Endothelial cell of umbilical vein (primary cell): ENCODE measurements around the gene MXI1.

Source experiments
- EZH2 ChIP-seq: IDR thresholded peaks from 2 replicates; pipeline ENCODE4 v1.6.1; 2012; ENCODE audit warnings: borderline replicate concordance, low read depth, mild to moderate bottlenecking, moderate library complexity, low read length, inconsistent platforms; ENCODE audit not compliant: severe bottlenecking
- GATA2 ChIP-seq: IDR thresholded peaks from 2 replicates; pipeline ENCODE4 v1.7.0; 2011; ENCODE audit warnings: low read depth, mild to moderate bottlenecking, moderate library complexity, mixed read lengths, low read length; ENCODE audit not compliant: insufficient read length, insufficient read depth
- JUN ChIP-seq: IDR thresholded peaks from 2 replicates; pipeline ENCODE4 v1.6.1; 2011; ENCODE audit warnings: borderline replicate concordance, low read depth; ENCODE audit not compliant: insufficient read length, insufficient read depth
- POLR2A ChIP-seq: IDR thresholded peaks from 2 replicates; pipeline ENCODE4 v1.6.1; 2012; ENCODE audit warnings: low read depth, mild to moderate bottlenecking, control low read depth, low read length
- POLR2AphosphoS5 ChIP-seq: IDR thresholded peaks from 2 replicates; pipeline ENCODE4 v1.6.1; 2012; ENCODE audit warnings: low read depth, mild to moderate bottlenecking, control low read depth, low read length, moderate library complexity; ENCODE audit not compliant: insufficient read depth
- TF ChIP-seq, protein P1 (sequence below), 2 donors: IDR thresholded peaks; 1 replicate in 1 of 2; 2 replicates in 1 of 2; pipeline ENCODE4 v1.5.1; 2011; ENCODE audit warnings: low read length in 2 of 2, mild to moderate bottlenecking in 2 of 2, moderate library complexity in 2 of 2, control low read depth in 1 of 2, inconsistent platforms in 1 of 2, low read depth in 1 of 2; ENCODE audit not compliant: insufficient read depth in 1 of 2; ENCODE audit errors: extremely low read depth in 1 of 2
- TF ChIP-seq, protein P2 (sequence below): IDR thresholded peaks from 2 replicates; pipeline ENCODE4 v1.6.1; 2011; ENCODE audit not compliant: insufficient read depth, insufficient read length

- TF ChIP-seq, protein P1, sequence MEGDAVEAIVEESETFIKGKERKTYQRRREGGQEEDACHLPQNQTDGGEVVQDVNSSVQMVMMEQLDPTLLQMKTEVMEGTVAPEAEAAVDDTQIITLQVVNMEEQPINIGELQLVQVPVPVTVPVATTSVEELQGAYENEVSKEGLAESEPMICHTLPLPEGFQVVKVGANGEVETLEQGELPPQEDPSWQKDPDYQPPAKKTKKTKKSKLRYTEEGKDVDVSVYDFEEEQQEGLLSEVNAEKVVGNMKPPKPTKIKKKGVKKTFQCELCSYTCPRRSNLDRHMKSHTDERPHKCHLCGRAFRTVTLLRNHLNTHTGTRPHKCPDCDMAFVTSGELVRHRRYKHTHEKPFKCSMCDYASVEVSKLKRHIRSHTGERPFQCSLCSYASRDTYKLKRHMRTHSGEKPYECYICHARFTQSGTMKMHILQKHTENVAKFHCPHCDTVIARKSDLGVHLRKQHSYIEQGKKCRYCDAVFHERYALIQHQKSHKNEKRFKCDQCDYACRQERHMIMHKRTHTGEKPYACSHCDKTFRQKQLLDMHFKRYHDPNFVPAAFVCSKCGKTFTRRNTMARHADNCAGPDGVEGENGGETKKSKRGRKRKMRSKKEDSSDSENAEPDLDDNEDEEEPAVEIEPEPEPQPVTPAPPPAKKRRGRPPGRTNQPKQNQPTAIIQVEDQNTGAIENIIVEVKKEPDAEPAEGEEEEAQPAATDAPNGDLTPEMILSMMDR (IDR thresholded peaks at IDR 0.05; ENCODE audit: extremely low read depth in 1 of 2, insufficient read depth in 1 of 2, low read depth in 1 of 2, low read length in 2 of 2) = no peak
- TF ChIP-seq GATA2 = no peak
- TF ChIP-seq, protein P2, sequence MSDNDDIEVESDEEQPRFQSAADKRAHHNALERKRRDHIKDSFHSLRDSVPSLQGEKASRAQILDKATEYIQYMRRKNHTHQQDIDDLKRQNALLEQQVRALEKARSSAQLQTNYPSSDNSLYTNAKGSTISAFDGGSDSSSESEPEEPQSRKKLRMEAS = no peak
- no peak for TF ChIP-seq POLR2A
- peak; percentile 33 for TF ChIP-seq EZH2
- no peak for TF ChIP-seq POLR2AphosphoS5
- TF ChIP-seq JUN = no peak
Observed at GRCh38 chr10:110168601-110169481, 38.6 kb upstream of the MXI1 start.
